Measurements from ENCODE around the gene TATDN3. TPM values are rescaled to one million over a fixed set of nuclear protein-coding genes. Genes with fewer than 3 reads are reported as not detected.
A peak's percentile ranks its signal among the peaks of the same experiment; 100 is the strongest.

Gene TATDN3
- total and polyA plus RNA-seq, 9 of the 15 experiments (the other 6 are each of a cell fraction or from before 2014, with no cell fraction given) = 18.3 to 79.9 (median 28.2) TPM

- no peaks in the 10 kb centered on the region for H4K20me1 ChIP-seq (replicated peaks; ENCODE audit: control insufficient read depth, insufficient read depth, low read length)
- POLR2A ChIA-PET = interaction anchor here (1.2 kb wide), 1 partner anchor 11 kb away, joined by 3 read pairs; no protein-coding TSS in a partner anchor
- no peak overlapping the region for H3K27ac ChIP-seq (ENCODE audit: extremely low read depth, low read depth, low read length)
- peaks cover 9% of the 10 kb centered on the region for H3K9me3 ChIP-seq (replicated peaks; ENCODE audit: control insufficient read depth, insufficient read depth, low read depth, low read length)
- ATAC-seq (no peak), FAIRE-seq (no peak), DNase-seq (ENCODE audit: extremely low read depth in 1 of 4, low spot score in 3 of 4) (no peak)
- CTCF ChIA-PET (ENCODE audit: low intra/inter-chr PET ratio) = no interaction called here
- H3K4me3 ChIP-seq = no peak overlapping the region
- no TSS peak for BruUV-seq (replicated peaks)
- H3K9me1 ChIP-seq (ENCODE audit: control insufficient read depth, insufficient read depth, low read length) = no peaks in the 10 kb centered on the region
- in situ Hi-C loops (cut with MboI) (no loop called here), intact Hi-C loops (cut with micrococcal nuclease) (no loop called here)
- H3K79me2 ChIP-seq (ENCODE audit: control insufficient read depth, insufficient read depth, low read length) = no peaks in the 10 kb centered on the region
- no peaks in the 10 kb centered on the region for H3K36me3 ChIP-seq (ENCODE audit: control insufficient read depth, insufficient read depth, low read length)
- 51% methylated on average over 6 of the region's 6 CpGs for WGBS (ENCODE audit: insufficient coverage, low coverage, missing lambda C conversion rate)
- H3K9ac ChIP-seq (ENCODE audit: insufficient read depth in 1 of 2, low read depth in 2 of 2, low read length in 2 of 2) = no peak overlapping the region
- no peak overlapping the region for H2AFZ ChIP-seq (ENCODE audit: low read depth, low read length)
- 0 out of 5 replicates have a peak, but pooled peaks cover 0 to 4% of the 10 kb centered on the region in 2 experiments for H3K27me3 ChIP-seq (ENCODE audit: control insufficient read depth in 2 of 2, insufficient read depth in 2 of 2, low read length in 2 of 2)
- H3K4me1 ChIP-seq (replicated peaks in 1 of 2; ENCODE audit: control insufficient read depth in 2 of 2, insufficient read depth in 2 of 2, low read length in 2 of 2) = no peaks in the 10 kb centered on the region
- no peak overlapping the region for H3K4me2 ChIP-seq (ENCODE audit: insufficient read depth, low read length)
- TF ChIP-seq, protein P1, sequence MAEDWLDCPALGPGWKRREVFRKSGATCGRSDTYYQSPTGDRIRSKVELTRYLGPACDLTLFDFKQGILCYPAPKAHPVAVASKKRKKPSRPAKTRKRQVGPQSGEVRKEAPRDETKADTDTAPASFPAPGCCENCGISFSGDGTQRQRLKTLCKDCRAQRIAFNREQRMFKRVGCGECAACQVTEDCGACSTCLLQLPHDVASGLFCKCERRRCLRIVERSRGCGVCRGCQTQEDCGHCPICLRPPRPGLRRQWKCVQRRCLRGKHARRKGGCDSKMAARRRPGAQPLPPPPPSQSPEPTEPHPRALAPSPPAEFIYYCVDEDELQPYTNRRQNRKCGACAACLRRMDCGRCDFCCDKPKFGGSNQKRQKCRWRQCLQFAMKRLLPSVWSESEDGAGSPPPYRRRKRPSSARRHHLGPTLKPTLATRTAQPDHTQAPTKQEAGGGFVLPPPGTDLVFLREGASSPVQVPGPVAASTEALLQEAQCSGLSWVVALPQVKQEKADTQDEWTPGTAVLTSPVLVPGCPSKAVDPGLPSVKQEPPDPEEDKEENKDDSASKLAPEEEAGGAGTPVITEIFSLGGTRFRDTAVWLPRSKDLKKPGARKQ (CRISPR knock-in tag; IDR thresholded peaks at IDR 0.05) = no peak
- no peak for TF ChIP-seq GATAD2A (IDR thresholded peaks at IDR 0.05)
- TF ChIP-seq SNIP1 (IDR thresholded peaks at IDR 0.05; ENCODE audit: low read depth) = no peak
- TF ChIP-seq ZFPM2 (CRISPR knock-in tag; IDR thresholded peaks at IDR 0.05) = no peak
- TF ChIP-seq ZNF24 (IDR thresholded peaks at IDR 0.05) = no peak
- TF ChIP-seq BRF2 (IDR thresholded peaks at IDR 0.05; ENCODE audit: borderline replicate concordance, insufficient read depth, insufficient read length) = no peak
- TF ChIP-seq TRIM24 (IDR thresholded peaks at IDR 0.05) = peak; percentile 13 to 74; a peak in 3 of 4 replicates
- no peak for TF ChIP-seq ZC3H11A (IDR thresholded peaks at IDR 0.05; ENCODE audit: low read depth, low read length)
- TF ChIP-seq STAT5B (CRISPR knock-in tag; IDR thresholded peaks at IDR 0.05) = no peak
- TF ChIP-seq SRSF3 (IDR thresholded peaks at IDR 0.05; ENCODE audit: insufficient read depth, low read length) = no peak
- TF ChIP-seq CREB5 (CRISPR knock-in tag; IDR thresholded peaks at IDR 0.05) = no peak
- peak; percentile 99 for TF ChIP-seq TRIM28 (IDR thresholded peaks at IDR 0.05)
- no peak for TF ChIP-seq KLF1 (tag; IDR thresholded peaks at IDR 0.05)
- TF ChIP-seq ARNT (IDR thresholded peaks at IDR 0.05) = peak in 1 of 2 experiments; percentile 76; a peak in 1 of 4 replicates
- peak; percentile 97 for TF ChIP-seq CBX5 (IDR thresholded peaks at IDR 0.05; ENCODE audit: borderline replicate concordance, low read depth)
- no peak for TF ChIP-seq TEAD2 (tag; IDR thresholded peaks at IDR 0.05)
- TF ChIP-seq FOXJ2 (tag; IDR thresholded peaks at IDR 0.05) = no peak
- TF ChIP-seq SMAD3 (CRISPR knock-in tag; conservative IDR thresholded peaks at IDR 0.05) = no peak
- no peak for TF ChIP-seq DMBX1 (CRISPR knock-in tag; IDR thresholded peaks at IDR 0.05; ENCODE audit: borderline replicate concordance)
- TF ChIP-seq MCM5 (IDR thresholded peaks at IDR 0.05; ENCODE audit: low read depth) = no peak
- no peak for TF ChIP-seq SMARCB1 (IDR thresholded peaks at IDR 0.05; ENCODE audit: insufficient read length, low read depth)
These were observed 34.2 kb downstream of the TATDN3 start for GRCh38 chr1:212825798-212826452.
